ENCODE results near the gene GRAMD1A. TPM values are rescaled to one million over a fixed set of nuclear protein-coding genes. Genes with fewer than 3 reads are reported as not detected.

The GRAMD1A gene
- polyA plus RNA-seq, 1 of the 3 experiments (the other 2 are of a cell fraction): 81.9 TPM

GRCh38 chr19:35021596-35021995 is 21.5 kb downstream of the GRAMD1A start:
- Histone ChIP-seq H3K4me2 (no peak overlapping the region), H3K4me1 (ENCODE audit: control insufficient read depth in 1 of 2, insufficient read depth in 2 of 2, low read depth in 1 of 2, low read length in 1 of 2) (peaks cover 0 to 6% of the 10 kb centered on the region in 2 experiments; a peak in 1 of 4 replicates), H3K9ac (no peak overlapping the region), H3K36me3 (replicated peaks in 1 of 2; ENCODE audit: control insufficient read depth in 1 of 2, insufficient read depth in 2 of 2, low read length in 1 of 2) (peaks cover 7 to 55% of the 10 kb centered on the region in 2 experiments), H3K4me3 (ENCODE audit: low read depth in 2 of 2, low read length in 1 of 2) (no peak overlapping the region), H3F3A (replicated peaks; ENCODE audit: insufficient read depth) (no peaks in the 10 kb centered on the region), H3K27me3 (ENCODE audit: insufficient read depth) (no peaks in the 10 kb centered on the region), H2AFZ (ENCODE audit: low read depth) (no peak overlapping the region), H3K9me2 (no peaks in the 10 kb centered on the region), H4K20me1 (ENCODE audit: insufficient read depth) (no peaks in the 10 kb centered on the region), H3K27ac (ENCODE audit: low read depth in 2 of 2, low read length in 1 of 2) (no peak overlapping the region), H3K79me2 (ENCODE audit: insufficient read depth) (no peaks in the 10 kb centered on the region), H3K9me3 (no peaks in the 10 kb centered on the region)
- ChIA-PET CTCF (interaction anchor here (0.8 to 2.6 kb wide), 5 partner anchors 14 to 184 kb away, joined by 3 to 13 read pairs (median 4); no protein-coding TSS in a partner anchor), POLR2A (no interaction called here)
- DNase-seq: no peak
- no peak for TF ChIP-seq NFIC (IDR thresholded peaks at IDR 0.05; ENCODE audit: borderline replicate concordance)
- TF ChIP-seq IRF3 (IDR thresholded peaks at IDR 0.05; ENCODE audit: low read depth, low read length): no peak
- no peak for TF ChIP-seq EP300 (IDR thresholded peaks at IDR 0.05; ENCODE audit: borderline replicate concordance in 1 of 2, low read depth in 1 of 2, low read length in 1 of 2)
- no peak for TF ChIP-seq CHD2 (IDR thresholded peaks at IDR 0.05; ENCODE audit: low read length, partially characterized antibody)
- TF ChIP-seq SMC3 (IDR thresholded peaks at IDR 0.05; ENCODE audit: low read depth, low read length): no peak
- no peak for TF ChIP-seq JUND (IDR thresholded peaks at IDR 0.05)
- TF ChIP-seq RCOR1 (IDR thresholded peaks at IDR 0.05; ENCODE audit: low read length): no peak
- TF ChIP-seq, protein P1, sequence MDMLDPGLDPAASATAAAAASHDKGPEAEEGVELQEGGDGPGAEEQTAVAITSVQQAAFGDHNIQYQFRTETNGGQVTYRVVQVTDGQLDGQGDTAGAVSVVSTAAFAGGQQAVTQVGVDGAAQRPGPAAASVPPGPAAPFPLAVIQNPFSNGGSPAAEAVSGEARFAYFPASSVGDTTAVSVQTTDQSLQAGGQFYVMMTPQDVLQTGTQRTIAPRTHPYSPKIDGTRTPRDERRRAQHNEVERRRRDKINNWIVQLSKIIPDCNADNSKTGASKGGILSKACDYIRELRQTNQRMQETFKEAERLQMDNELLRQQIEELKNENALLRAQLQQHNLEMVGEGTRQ (IDR thresholded peaks at IDR 0.05; ENCODE audit: borderline replicate concordance, low read depth, low read length): no peak
- TF ChIP-seq SIN3A (IDR thresholded peaks at IDR 0.05; ENCODE audit: borderline replicate concordance, low read depth, low read length): no peak
- no peak for TF ChIP-seq RFX5 (IDR thresholded peaks at IDR 0.05; ENCODE audit: low read length)
- no peak for TF ChIP-seq EZH2phosphoT487 (IDR thresholded peaks at IDR 0.05; ENCODE audit: borderline replicate concordance, low read depth)
- TF ChIP-seq FOSL2 (IDR thresholded peaks at IDR 0.05; ENCODE audit: borderline replicate concordance, low read depth): no peak
- TF ChIP-seq FOXM1 (IDR thresholded peaks at IDR 0.05; ENCODE audit: low read depth): no peak
- TF ChIP-seq TCF12 (IDR thresholded peaks at IDR 0.05): no peak
- no peak for TF ChIP-seq FOXJ3 (CRISPR knock-in tag; IDR thresholded peaks at IDR 0.05)
- WGBS (ENCODE audit: low lambda C conversion rate): 94% methylated on average over 6 of the region's 25 CpGs

GRCh38 chr19:35022460-35022859 is 22.3 kb downstream of the GRAMD1A start:
- Histone ChIP-seq H3F3A (replicated peaks; ENCODE audit: insufficient read depth) (peaks cover 5% of the 10 kb centered on the region), H3K36me3 (replicated peaks in 1 of 2; ENCODE audit: control insufficient read depth in 1 of 2, insufficient read depth in 2 of 2, low read length in 1 of 2) (peaks cover 7 to 57% of the 10 kb centered on the region in 2 experiments), H3K9me2 (no peaks in the 10 kb centered on the region), H2AFZ (ENCODE audit: low read depth) (no peak overlapping the region), H4K20me1 (ENCODE audit: insufficient read depth) (no peaks in the 10 kb centered on the region), H3K79me2 (ENCODE audit: insufficient read depth) (no peaks in the 10 kb centered on the region), H3K4me3 (ENCODE audit: low read depth in 2 of 2, low read length in 1 of 2) (no peak overlapping the region), H3K9me3 (no peaks in the 10 kb centered on the region), H3K9ac (no peak overlapping the region), H3K4me1 (ENCODE audit: control insufficient read depth in 1 of 2, insufficient read depth in 2 of 2, low read depth in 1 of 2, low read length in 1 of 2) (peaks cover 0 to 6% of the 10 kb centered on the region in 2 experiments; a peak in 1 of 4 replicates), H3K27me3 (ENCODE audit: insufficient read depth) (no peaks in the 10 kb centered on the region), H3K4me2 (no peak overlapping the region), H3K27ac (ENCODE audit: low read depth in 2 of 2, low read length in 1 of 2) (no peak overlapping the region)
- CTCF ChIA-PET: interaction anchor here (1.1 to 2.6 kb wide), 4 partner anchors 15 to 92 kb away, joined by 3 to 13 read pairs (median 4); no protein-coding TSS in a partner anchor
- no peak for DNase-seq
- no peak for TF ChIP-seq YY1 (IDR thresholded peaks at IDR 0.05; ENCODE audit: low read depth)
- TF ChIP-seq MAX (IDR thresholded peaks at IDR 0.05; ENCODE audit: low read depth): no peak
- no peak for TF ChIP-seq JUND (IDR thresholded peaks at IDR 0.05)
- TF ChIP-seq TEAD4 (IDR thresholded peaks at IDR 0.05; ENCODE audit: borderline replicate concordance, insufficient read depth): no peak
- TF ChIP-seq, protein P1 (IDR thresholded peaks at IDR 0.05; ENCODE audit: borderline replicate concordance, low read depth, low read length): no peak
- no peak for TF ChIP-seq RFX5 (IDR thresholded peaks at IDR 0.05; ENCODE audit: low read length)
- POLR2A ChIA-PET: no interaction called here
- WGBS (ENCODE audit: low lambda C conversion rate): 95% methylated on average over 8 of the region's 14 CpGs

All from SK-N-SH (cell line).